OCI-LY3 (cell line): ENCODE measurements around the gene ZNF214.

Experiments
- H2AFZ ChIP-seq: fragments of 200-600, 300-600 bp; shearing (Covaris generic); 2 replicates; pipeline ENCODE4 v1.6.0; 2014; ENCODE audit warnings: antibody characterized with exemption, low read depth, low read length
- H3K27ac ChIP-seq: fragments of 200-600, 300-600 bp; sonication (generic); 2 replicates; pipeline ENCODE4 v1.5.1; 2014; ENCODE audit warnings: mild to moderate bottlenecking, low read length, moderate library complexity, mixed read lengths
- H3K27me3 ChIP-seq: fragments of 200-600, 300-600 bp; sonication (generic); 2 replicates; pipeline ENCODE4 v1.6.1; 2014; ENCODE audit warnings: low read depth, low read length, mixed read lengths
- H3K36me3 ChIP-seq: fragments of 200-600, 300-600 bp; sonication (generic); replicated peaks from 2 replicates; pipeline ENCODE3; 2014; ENCODE audit warnings: low read depth, low read length, mixed read lengths
- H3K4me1 ChIP-seq: fragments of 300-600, 200-600 bp; sonication (generic); 2 replicates; pipeline ENCODE4 v1.6.1; 2014; ENCODE audit warnings: low read length, mixed read lengths
- H3K4me2 ChIP-seq: fragments of 200-600, 300-600 bp; sonication (generic); 2 replicates; pipeline ENCODE4 v1.6.1; 2014; ENCODE audit warnings: low read length, mixed read lengths
- H3K4me3 ChIP-seq: fragments of 300-600, 200-600 bp; sonication (generic); 2 replicates; pipeline ENCODE4 v1.5.1; 2014; ENCODE audit warnings: antibody characterized with exemption, mild to moderate bottlenecking, low read length, moderate library complexity
- H3K79me2 ChIP-seq: fragments of 300-600, 200-600 bp; shearing (Covaris generic); 2 replicates; pipeline ENCODE4 v1.6.1; 2014; ENCODE audit warnings: mild to moderate bottlenecking, low read length, mixed read lengths
- H3K9ac ChIP-seq: fragments of 300-600, 200-600 bp; shearing (Covaris generic); 2 replicates; pipeline ENCODE4 v1.6.0; 2014; ENCODE audit warnings: mild to moderate bottlenecking, low read length, moderate library complexity
- H3K9me3 ChIP-seq: fragments of 200-600, 300-600 bp; shearing (Covaris generic); 2 replicates; pipeline ENCODE4 v1.6.1; 2014; ENCODE audit warnings: low read length, mixed read lengths; ENCODE audit not compliant: insufficient read depth
- H4K20me1 ChIP-seq: fragments of 200-600, 300-600 bp; sonication (generic); 2 replicates; pipeline ENCODE4 v1.6.1; 2016; ENCODE audit warnings: low read length, mixed read lengths; ENCODE audit not compliant: insufficient read depth
- EZH2phosphoT487 ChIP-seq: fragments of 200-600 bp; shearing (Covaris generic); IDR thresholded peaks from 2 replicates; pipeline ENCODE4 v1.6.1; 2018; ENCODE audit warnings: antibody characterized with exemption, mixed run types, low read depth
- TF ChIP-seq, protein P1 (sequence below): fragments of 200-600, 300-600 bp; sonication (generic); IDR thresholded peaks from 2 replicates; pipeline ENCODE4 v1.5.1; 2014; ENCODE audit warnings: antibody characterized with exemption, low read length, low read depth

Gene ZNF214

DNA sequence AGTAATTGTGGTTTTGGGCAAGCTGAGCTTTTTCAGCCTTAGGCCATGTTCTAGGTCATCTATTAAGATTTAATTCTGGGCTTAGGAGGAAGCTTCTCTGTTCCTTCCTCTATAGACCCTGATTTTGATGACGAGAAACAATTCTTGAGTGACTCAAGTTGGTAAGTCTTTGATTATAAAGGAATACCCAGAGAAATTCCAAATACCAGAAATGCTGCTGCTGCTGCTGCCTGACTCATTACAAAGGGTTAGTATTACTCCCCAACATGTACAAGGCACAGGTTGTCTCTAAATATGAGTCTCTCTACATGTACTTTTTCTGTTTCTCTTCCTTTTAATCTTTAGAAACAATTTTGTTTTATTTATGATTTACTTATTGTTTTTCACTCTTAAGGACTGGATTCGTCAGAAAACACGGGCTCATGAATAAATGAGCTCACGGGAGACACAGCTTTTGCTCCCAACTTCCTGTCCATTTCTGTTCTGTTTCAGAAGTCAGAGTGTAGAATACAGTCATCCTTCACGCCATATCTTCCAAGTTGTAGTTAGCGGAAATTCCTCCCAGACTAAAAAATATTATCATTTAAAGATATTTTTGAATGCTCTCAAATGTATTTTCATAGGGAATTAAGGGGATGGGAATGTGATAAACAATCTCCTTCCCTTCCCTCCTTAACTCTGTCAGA, 36.8 kb upstream of the ZNF214 start:
- H3K36me3 ChIP-seq: no peaks in the 10 kb centered on the region
- H3K4me1 ChIP-seq: no peaks in the 10 kb centered on the region
- no peaks in the 10 kb centered on the region for H3K79me2 ChIP-seq
- no peaks in the 10 kb centered on the region for H4K20me1 ChIP-seq
- H3K9me3 ChIP-seq: no peaks in the 10 kb centered on the region
- H2AFZ ChIP-seq: no peak overlapping the region
- no peak overlapping the region for H3K4me3 ChIP-seq
- no peak overlapping the region for H3K9ac ChIP-seq
- no peaks in the 10 kb centered on the region for H3K27me3 ChIP-seq
- no peak overlapping the region for H3K27ac ChIP-seq
- TF ChIP-seq, protein P1, sequence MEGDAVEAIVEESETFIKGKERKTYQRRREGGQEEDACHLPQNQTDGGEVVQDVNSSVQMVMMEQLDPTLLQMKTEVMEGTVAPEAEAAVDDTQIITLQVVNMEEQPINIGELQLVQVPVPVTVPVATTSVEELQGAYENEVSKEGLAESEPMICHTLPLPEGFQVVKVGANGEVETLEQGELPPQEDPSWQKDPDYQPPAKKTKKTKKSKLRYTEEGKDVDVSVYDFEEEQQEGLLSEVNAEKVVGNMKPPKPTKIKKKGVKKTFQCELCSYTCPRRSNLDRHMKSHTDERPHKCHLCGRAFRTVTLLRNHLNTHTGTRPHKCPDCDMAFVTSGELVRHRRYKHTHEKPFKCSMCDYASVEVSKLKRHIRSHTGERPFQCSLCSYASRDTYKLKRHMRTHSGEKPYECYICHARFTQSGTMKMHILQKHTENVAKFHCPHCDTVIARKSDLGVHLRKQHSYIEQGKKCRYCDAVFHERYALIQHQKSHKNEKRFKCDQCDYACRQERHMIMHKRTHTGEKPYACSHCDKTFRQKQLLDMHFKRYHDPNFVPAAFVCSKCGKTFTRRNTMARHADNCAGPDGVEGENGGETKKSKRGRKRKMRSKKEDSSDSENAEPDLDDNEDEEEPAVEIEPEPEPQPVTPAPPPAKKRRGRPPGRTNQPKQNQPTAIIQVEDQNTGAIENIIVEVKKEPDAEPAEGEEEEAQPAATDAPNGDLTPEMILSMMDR: no peak
- TF ChIP-seq EZH2phosphoT487: no peak
- no peak overlapping the region for H3K4me2 ChIP-seq

DNA sequence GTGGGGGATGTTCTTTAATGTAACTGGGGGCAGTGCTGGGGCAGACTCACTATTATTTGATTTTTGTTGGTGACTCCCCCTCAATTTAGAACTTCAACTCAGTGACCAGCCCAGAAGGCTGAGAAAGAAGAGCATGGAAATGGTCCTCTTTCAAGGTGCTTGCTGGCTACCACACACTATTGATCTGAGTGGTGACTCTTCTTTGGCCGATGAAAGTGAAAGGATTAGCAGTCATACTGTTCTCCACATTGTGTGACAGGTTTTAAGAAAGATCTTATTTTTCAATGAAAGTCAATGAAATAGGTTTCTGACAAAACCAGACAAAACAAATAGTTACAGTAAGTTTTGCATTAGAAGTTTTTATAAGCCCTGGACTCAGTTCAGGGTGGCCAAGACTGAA, 30.0 kb upstream of the ZNF214 start:
- no peaks in the 10 kb centered on the region for H3K27me3 ChIP-seq
- no peak overlapping the region for H3K4me2 ChIP-seq
- no peaks in the 10 kb centered on the region for H4K20me1 ChIP-seq
- no peaks in the 10 kb centered on the region for H3K4me1 ChIP-seq
- TF ChIP-seq, protein P1: no peak
- no peak for TF ChIP-seq EZH2phosphoT487
- H3K9me3 ChIP-seq: no peaks in the 10 kb centered on the region
- H3K27ac ChIP-seq: no peak overlapping the region
- no peaks in the 10 kb centered on the region for H3K36me3 ChIP-seq
- no peak overlapping the region for H2AFZ ChIP-seq
- no peak overlapping the region for H3K4me3 ChIP-seq
- no peak overlapping the region for H3K9ac ChIP-seq
- no peaks in the 10 kb centered on the region for H3K79me2 ChIP-seq

- no peaks in the 10 kb centered on the region for H4K20me1 ChIP-seq
- no peaks in the 10 kb centered on the region for H3K79me2 ChIP-seq
- no peak overlapping the region for H2AFZ ChIP-seq
- H3K4me2 ChIP-seq: no peak overlapping the region
- H3K9me3 ChIP-seq: no peaks in the 10 kb centered on the region
- TF ChIP-seq EZH2phosphoT487: no peak
- TF ChIP-seq, protein P1: no peak
- H3K4me3 ChIP-seq: no peak overlapping the region
- H3K4me1 ChIP-seq: no peaks in the 10 kb centered on the region
- H3K27ac ChIP-seq: no peak overlapping the region
- no peaks in the 10 kb centered on the region for H3K27me3 ChIP-seq
- no peaks in the 10 kb centered on the region for H3K36me3 ChIP-seq
- no peak overlapping the region for H3K9ac ChIP-seq
Observed at GRCh38 chr11:7046474-7047175, 26.5 kb upstream of the ZNF214 start.

DNA sequence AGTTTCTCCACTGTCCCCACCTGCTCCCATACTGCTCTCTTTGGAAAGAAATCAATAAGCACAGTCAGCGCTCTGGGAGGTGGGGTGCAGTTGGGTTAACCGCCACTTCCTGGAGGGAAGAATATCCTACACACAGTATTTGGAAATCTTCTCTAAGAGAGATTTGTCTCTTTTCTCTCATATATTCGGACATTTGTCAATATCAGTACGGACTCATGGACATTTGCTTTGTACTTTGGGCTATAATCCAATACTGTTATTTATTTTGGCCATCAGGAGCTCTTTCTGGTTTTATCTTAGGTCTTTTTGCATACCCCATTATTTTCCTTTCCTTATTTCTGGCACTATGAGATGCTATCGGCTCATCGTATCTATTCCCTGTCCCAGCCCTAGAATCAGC, 13.9 kb upstream of the ZNF214 start:
- Histone ChIP-seq H3K36me3 (no peaks in the 10 kb centered on the region), H3K4me3 (no peak overlapping the region), H3K27me3 (no peaks in the 10 kb centered on the region), H3K79me2 (no peaks in the 10 kb centered on the region), H3K4me2 (no peak overlapping the region), H3K9me3 (no peaks in the 10 kb centered on the region), H3K9ac (no peak overlapping the region), H3K27ac (no peak overlapping the region), H2AFZ (no peak overlapping the region), H3K4me1 (peaks cover 16% of the 10 kb centered on the region), H4K20me1 (no peaks in the 10 kb centered on the region)
- no peak for TF ChIP-seq EZH2phosphoT487
- TF ChIP-seq, protein P1: no peak
